OCI-LY7 (cell line): ENCODE results near the gene HIVEP3.

Experiments used
- CTCF ChIP-seq: fragments of 200-600 bp; sonication (generic); conservative IDR thresholded peaks from 2 replicates; pipeline ENCODE4 v1.5.1; 2014; ENCODE audit warnings: mild to moderate bottlenecking, antibody characterized with exemption, low read length, moderate library complexity, mixed read lengths
- EZH2phosphoT487 ChIP-seq: fragments of 200-600 bp; sonication (generic); IDR thresholded peaks from 2 replicates; pipeline ENCODE4 v1.6.1; 2018; ENCODE audit warnings: low read depth, borderline replicate concordance, mild to moderate bottlenecking, mixed run types, antibody characterized with exemption, low read length, moderate library complexity, mixed read lengths

- TF ChIP-seq CTCF (no peak), EZH2phosphoT487 (no peak)
These were observed 95.3 kb downstream of the HIVEP3 start for GRCh38 chr1:41823471-41823870.
